HG02943 (cell line): ENCODE results near the gene TMTC1.

Experiments
- ATAC-seq: cut with Tn5 transposase; IDR thresholded peaks from one replicate; pipeline ENCODE4 v1.9.1; 2021; ENCODE audit warnings: mild to moderate bottlenecking, low read depth, moderate library complexity; ENCODE audit not compliant: unreplicated experiment

Gene TMTC1

DNA sequence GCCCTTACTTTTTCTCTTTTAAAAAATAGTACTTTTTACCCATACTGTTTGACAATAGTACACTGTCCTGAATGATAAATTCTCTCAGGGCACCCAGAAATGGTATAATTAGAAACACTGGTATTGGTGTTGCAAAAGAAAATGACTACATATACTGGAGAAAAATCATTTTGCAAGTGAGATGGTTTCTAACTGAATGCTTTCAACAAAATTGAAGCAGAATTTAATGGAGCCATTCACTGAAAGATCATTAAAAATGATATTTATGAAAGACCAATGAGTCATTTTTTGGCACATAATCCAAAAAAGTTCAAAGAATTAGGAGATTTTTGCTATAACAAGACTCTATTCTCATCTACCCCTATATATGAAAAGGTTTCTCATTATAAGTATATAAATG, 68.8 kb downstream of the TMTC1 start:
- no peak for ATAC-seq

DNA sequence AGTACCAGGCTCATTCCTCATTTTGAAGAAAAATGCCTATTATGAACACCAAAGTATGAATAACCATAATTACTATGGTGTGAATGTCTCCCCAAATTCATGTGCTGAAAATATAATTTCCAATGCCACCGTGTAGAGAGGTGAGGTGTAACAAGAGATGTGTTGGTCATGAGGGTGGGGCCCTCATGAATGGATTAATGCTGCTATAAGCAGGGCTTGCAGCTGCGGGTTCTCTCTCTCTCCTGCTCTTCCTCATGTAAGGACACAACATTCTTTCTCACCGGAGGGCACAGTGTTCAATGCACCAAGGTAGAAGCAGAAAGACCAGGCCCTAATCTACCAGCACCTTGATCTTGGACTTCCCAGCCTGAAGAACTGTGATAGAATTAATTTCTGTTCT, 70.0 kb downstream of the TMTC1 start:
- no peak for ATAC-seq

DNA sequence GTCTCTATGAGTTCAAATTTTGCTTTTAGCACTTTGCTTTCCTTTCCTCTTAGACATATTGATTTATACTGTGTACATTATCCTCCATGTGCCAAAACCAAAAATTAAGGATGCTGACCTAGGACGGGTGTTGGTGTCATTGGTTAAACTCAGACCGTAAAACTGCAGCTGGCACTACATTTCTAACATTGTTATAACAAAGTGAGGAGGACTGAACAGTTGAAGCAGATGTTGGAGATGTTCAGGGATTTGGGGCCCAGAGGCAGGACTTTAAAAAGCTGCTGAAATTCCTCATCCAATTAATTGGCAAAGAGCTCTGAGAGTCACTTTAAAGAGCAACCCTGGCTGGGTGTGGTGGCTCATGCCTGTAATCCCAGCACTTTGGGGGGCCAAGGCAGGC, 72.4 kb downstream of the TMTC1 start:
- ATAC-seq, result no peak

DNA sequence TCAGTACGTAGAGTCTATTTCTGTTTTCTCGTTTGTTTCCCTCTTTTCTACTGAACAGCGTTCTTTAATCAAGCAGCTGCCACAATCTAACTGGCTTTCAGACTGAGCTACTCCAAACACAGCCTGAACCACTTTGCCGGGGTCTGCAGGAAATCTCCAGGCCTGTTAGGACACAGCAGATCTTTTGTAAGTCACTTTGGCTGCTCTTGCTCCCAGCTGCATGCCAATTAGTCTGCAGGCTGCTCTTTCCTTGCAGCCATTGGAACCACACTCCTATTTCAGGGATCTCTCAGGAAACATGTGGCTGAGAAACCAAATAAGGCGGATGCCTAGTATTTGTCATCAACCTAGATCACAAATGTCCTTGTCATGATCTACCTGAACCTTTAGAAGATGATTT, 73.6 kb downstream of the TMTC1 start:
- ATAC-seq, result no peak

DNA sequence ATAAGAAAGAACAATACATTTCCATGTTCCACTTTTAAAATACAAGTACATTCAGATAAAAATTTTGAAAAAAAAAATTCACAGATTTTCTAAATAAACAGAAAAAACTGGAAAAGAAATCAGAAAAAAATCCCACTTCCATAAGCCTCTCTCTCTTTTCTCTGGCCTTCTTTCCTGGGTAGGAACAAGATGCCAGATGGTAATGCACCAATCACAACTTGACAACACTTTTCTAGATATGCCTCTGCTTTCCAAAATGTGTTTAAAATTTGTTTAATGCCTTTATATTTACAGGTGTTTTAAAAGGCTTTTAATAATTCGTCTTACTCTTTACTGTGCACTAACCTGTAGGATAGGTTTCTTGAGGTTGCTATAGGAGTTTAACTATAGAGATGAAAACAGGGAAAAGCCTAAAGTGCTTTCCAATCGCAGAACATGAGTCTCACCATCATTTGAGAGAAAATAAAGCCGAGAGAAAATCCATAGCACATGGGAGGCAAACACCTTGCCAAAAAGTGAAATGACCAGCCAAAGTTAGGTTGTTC, 74.2 kb downstream of the TMTC1 start:
- no peak for ATAC-seq

DNA sequence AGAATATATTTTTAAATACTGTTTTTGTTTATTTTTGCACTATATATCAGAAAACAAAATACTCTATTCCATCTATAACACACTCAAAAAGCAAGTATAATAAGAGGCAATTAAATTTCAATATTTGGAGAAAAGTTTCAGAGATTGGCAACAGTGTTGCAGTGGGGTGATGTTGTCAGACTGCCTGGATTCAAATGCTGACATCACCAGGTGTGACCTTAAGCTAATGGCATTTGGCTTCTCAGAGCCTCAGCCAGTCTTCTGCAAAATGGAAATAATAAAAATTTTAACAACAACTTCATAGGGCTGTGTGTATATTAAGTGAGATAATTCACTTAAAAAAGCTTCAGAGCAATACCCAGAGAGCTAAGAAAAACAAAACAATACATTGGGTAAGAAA, 74.7 kb downstream of the TMTC1 start:
- no peak for ATAC-seq

DNA sequence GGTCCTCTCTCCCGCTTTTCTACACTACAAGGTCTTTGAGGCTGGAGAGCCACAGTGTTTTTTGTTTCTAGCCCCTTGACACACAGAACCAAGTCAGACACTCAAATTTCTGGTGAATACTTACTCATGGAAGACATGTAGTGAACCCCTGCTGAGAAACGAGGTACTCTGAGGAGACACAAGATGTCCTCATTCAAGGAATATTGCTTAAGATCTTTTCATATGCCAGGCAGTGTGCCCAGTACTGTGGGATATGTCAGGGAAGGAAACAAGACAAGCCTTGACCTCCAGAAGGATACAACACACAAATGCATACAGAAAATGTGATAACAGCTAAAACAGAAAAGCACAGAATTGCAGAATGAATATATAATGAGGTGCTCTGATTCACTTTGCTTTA, 75.9 kb downstream of the TMTC1 start:
- no peak for ATAC-seq

DNA sequence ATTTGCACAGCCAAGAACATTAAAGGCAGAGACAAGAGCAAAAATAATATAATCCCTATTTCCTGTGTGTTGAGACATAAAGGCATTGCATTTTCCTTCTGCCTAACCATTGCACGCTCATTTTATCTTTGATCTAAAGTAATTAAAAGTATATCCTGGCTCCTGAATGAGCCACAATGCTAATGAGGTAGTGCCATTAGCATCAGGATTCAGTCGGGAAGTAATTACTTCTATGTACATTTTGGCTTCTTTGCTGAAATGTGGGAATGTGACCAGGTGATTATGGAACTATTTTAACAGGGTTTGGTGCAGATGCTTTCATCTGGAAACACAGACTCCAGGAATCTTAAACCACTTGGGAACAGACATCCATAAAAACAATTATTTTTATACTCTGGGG, 77.4 kb downstream of the TMTC1 start:
- ATAC-seq, result no peak

DNA sequence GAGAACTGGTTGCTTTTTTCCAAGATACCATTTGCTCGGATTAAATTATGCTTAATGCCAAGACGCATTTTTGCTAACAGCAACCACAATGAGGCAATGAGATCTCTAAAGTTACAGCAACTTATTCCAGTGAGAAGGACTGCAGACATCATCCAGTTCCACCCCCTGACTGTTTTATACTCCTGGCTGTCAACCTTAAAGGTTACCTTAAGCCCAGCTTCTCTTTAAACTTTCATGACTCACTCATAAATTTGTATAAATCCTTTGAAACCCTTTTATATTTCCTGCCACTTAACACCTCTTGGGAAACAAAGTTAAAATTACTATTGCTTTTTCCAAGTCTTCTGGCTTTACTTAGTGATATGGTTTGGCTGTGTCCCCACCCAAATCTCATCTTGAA, 80.2 kb downstream of the TMTC1 start:
- ATAC-seq, result no peak

DNA sequence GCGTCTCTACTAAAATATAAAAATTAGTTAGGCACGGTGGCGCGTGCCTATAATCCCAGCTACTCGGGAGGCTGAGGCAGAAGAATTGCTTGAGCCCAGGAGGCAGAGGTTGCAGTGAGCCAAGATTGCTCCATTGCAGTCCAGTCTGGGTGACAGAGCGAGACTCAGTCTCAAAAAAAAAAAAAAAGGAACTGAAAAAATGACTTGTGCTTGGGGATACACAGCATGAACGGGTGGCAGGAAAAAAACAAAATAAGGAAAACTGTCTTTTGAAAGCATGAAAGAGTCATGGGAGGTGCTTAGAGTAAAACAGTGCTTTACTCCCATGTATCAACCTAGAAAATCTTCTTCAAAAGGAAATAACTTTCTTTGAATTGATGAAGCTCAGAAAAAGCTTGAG, 80.8 kb downstream of the TMTC1 start:
- no peak for ATAC-seq

DNA sequence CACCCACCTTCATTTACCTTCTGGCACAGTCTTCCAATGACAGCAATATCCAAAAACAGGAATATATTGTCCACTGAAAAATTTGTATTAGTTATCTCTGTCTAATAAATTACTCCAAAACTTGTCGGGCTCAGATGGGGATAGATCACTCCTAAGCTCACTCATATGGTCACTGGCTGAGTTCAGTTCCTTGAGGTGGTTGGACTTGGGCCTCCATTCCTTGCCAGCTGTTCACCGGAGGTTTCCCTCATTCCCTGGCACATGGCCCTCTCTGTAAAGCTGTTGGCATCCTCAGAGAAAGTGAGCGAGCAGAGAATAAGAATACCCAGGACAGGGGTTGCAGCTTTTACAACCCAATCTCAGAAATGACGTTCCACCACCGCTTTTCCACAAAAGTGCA, 81.5 kb downstream of the TMTC1 start:
- no peak for ATAC-seq

DNA sequence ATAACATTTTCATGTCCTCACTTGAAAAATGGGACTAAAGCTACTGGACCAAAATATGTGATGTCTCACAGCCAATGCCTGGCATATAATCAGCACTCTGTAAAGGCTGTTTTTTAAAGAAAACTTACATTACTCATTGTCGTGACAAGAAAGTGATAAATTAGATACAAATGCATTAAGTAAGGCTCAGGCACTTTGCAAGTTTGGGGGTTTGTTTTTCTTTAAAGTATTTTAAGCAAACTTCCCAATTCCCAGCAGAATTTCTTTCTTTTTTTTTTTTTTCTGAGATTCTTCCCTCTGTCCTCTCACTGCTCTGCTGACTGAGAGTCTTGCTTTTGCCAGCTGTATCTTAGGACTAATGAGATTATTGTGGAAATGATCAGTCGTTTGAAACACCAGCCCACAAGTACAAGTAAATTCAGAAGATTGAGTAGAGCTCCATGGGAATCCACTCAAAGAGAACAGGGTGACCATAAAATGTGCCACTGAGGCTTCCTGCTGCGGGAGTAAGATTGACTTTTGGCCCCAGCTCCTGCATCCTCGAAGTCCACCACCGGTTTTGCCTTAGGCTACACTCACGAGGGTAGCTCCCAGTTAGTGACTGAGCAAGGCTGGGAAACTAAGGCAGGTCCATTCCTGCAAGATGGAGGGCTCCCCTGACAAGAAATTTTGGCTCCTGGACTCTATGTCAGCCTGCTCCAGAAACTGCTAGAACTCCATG, 82.8 kb downstream of the TMTC1 start:
- ATAC-seq, result no peak

DNA sequence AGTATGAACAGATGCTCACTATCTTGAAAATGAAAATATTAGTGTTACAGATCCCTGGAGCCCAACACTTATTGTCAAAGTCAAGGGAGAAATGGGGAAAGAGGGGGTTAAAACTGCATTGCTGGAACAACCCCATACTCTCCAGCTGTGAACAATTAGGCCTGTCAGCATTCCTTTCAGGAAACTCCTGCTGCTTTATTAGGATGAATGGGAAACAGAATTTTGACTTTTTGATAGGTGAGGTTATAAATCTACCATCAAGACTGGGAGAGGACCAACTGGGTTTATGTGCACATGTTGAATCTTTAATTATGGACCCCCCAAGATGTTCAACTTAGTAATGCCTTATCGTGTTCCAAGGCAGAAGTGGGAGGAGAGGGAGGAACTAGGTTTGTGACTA, 85.0 kb downstream of the TMTC1 start:
- ATAC-seq, result no peak

DNA sequence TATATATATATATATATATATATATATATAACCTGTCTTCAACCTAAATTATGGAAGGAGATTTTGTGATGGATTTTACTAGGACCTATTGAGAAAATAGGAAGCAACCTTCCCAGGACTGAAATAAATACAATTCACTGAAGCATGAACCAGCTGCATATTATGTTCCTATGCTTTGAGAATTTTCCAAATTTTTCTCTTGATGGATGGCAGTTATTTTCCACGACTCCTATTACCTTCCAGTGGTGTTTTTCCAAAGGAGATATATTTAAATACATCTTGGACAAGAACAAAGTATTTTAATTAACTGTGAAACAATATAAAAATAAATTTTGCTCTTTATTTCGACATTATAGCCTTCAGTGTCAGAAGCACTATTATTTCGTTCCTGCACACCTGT, 87.9 kb downstream of the TMTC1 start:
- ATAC-seq, result no peak

DNA sequence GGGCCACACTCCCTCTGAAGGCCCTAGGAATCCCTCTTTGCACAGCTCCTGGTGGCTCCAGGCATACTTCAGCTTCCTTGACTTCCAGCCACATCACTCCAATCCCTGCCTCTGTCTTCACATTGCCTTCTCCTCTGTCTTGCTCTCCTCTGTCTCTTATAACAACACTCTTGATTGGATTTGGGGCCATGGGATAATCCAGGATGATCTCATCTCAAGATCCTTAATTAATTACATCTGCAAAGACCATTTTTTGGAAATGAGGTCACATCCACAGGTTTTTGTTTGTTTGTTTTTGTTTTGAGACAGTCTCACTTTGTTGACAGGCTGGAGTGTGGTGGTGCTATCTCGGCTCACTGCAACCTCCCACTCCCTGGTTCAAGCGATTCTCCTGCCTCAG, 88.7 kb downstream of the TMTC1 start:
- ATAC-seq, result no peak

DNA sequence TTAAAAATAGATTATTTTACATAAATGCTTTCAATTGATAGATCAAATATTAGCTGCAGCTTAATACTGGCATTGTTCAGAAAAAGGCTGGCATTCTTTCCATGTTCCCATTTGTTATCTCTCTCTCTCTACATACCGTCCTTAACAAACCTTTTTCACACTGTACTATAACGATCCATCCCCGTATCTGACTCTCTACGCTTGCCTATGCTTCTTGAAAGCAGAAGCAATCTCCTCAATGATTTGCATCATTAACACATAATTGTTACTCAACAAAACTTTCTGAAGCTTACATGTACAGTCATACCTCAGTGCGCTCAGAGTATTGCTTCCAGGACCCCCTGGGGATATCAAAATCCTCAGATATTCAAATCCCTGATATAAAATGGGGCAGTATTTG, 89.7 kb downstream of the TMTC1 start:
- no peak for ATAC-seq

DNA sequence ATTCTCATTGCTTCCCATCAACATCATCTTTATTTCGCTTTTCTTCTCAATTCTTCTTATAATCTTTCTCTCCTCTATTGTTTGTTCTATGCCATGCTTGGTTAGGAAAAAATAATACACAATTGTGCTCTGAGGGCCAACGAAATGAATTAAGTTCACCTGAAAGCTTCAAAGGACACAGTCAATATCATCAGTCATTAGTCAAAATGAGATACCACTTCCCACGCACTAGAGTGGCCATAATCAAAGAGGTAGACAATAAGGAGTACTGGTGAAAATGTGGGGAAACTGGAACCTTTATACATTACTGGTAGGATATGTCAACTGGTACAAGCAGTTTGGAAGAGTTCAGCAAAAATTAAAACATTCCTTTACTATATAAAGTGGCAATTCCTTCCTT, 91.5 kb downstream of the TMTC1 start:
- no peak for ATAC-seq

DNA sequence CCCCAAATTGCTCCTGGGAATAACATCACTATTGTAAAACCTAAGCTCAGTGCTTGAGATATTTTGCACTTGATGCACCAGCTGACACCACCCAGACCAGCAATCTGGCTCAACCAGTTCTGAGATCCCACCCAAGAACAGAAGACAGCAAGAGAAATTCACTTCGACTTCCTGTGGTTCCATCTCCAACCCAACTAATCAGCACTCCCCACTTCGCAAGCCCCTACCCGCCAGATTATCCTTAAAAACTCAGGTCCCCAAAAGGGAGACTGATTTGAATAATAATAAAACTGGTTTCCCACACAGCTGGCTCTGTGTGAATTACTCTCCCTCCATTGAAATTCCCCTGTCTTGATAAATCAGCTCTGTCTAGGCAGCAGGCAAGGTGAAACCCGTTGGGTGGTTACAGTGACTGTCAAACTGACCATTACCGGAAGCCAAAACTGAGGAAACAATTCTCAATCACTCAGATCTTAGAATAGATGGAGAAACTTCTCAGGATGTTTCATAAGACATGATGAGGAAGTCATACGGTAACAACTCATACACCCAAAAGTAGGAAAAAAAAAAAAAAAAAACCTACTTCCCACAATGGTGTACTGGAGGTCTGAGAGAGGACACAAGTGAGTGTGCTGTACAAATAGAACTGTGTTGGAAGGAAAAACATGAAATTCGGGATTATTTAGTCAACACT, 92.4 kb downstream of the TMTC1 start:
- ATAC-seq, result no peak

DNA sequence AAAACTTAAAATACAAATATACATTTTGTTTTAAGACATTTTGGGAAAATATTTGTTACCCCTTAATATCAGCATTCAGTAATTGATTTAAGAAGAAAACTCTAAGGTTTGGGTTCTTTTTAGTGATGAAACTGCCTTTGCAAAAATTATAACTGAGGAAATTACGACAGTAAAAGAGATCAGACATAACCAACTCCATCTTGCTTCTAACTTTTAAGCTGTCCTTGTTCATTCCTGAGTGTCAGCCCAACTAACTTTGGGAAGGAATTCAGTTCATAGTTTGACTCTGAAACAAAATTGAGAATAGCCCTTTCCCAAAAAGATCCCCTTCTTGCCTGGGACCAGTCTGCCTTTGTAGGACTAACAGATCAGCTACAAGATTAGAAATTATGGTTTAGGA, 93.0 kb downstream of the TMTC1 start:
- ATAC-seq, result no peak

DNA sequence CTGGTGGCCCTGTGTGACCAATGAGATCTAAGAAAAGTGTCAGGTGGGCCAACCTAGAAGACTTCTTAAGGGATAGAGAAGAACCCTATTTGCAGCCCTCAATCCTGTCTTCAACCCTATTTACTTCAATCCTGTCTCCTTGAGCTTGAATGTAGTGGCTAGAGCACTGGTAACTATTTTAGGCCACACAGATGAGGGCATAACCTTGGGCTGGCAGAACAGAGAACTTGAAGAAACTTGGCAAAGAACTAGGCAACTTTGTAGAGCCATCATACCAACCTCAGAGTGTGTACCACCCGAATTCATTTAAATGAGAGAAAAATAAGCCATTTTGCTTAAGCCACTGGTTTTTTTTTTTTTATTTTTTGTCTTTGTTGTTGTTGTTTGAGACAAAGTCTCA, 94.8 kb downstream of the TMTC1 start:
- ATAC-seq, result no peak

DNA sequence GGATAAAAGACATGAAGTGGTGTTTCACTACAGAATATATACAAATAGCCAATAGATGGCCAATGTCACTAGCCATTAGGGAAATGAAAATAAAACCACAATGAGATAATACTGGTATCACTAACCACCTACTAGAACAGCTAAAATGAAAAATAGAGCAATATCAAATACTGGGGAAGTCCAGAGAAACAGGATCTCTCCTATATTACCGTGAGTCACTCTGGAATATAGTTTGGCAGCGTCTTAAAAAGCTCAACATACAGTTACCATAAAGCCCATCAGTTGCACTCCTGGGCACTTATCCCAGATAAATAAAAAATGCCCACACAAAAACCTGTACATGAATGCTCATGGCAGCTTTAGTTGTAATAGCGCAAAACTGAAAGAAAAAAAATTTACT, 101.7 kb downstream of the TMTC1 start:
- no peak for ATAC-seq

DNA sequence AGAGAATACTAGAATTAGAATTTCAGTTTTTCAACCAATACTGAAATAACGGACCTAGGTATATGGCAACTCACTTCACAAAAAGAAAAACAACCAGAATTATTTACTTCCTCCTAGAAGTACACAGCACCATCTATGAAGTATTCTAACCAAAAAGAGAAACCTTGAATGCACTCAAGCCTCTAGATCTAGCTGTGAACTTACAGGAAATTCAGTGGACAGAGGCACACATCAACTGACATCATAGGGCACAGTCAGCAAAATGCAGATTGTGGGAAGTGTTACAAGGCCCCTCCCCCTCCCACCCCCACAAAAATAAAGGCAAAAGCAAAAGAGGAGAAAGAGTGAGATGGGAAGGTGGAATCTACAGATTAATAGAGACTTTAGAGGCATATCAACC, 102.4 kb downstream of the TMTC1 start:
- ATAC-seq, result no peak
